Smooth muscle cell (in vitro differentiated cells): ENCODE measurements around the gene UNK. TPM values are rescaled to one million over a fixed set of nuclear protein-coding genes. Genes with fewer than 3 reads are reported as not detected.
"Not testable (repeated sequence)": the region's sequence is repeated elsewhere in the genome, so short reads cannot be mapped to it uniquely, and the experiment has no call there.

Source experiments
- DNase-seq: peaks from one replicate; lab custom pipeline; 2025; ENCODE audit not compliant: unreplicated experiment; lab: John Stamatoyannopoulos, UW
- H2AFZ ChIP-seq: fragments of 200-600 bp; sonication (generic); 2 replicates; pipeline ENCODE4 v1.6.0; 2016; ENCODE audit warnings: antibody characterized with exemption, low read depth, mild to moderate bottlenecking
- H3F3A ChIP-seq: fragments of 200-600 bp; sonication (generic); 2 replicates; pipeline ENCODE4 v1.6.0; 2017; ENCODE audit warnings: antibody characterized with exemption, low read depth
- H3K27ac ChIP-seq: fragments of 200-600 bp; sonication (generic); 2 replicates; pipeline ENCODE4 v1.5.1; 2016; ENCODE audit warnings: low read depth, mild to moderate bottlenecking
- H3K27me3 ChIP-seq: fragments of 200-600 bp; sonication (generic); 2 replicates; pipeline ENCODE4 v1.6.1; 2016; ENCODE audit warnings: low read depth, mild to moderate bottlenecking
- H3K36me3 ChIP-seq: fragments of 200-600 bp; sonication (generic); 2 replicates; pipeline ENCODE4 v1.5.1; 2016; ENCODE audit warnings: low read depth
- H3K4me1 ChIP-seq: fragments of 200-600 bp; sonication (generic); 2 replicates; pipeline ENCODE4 v1.5.1; 2016; ENCODE audit warnings: low read depth
- H3K4me2 ChIP-seq: fragments of 200-600 bp; sonication (generic); 2 replicates; pipeline ENCODE4 v1.6.0; 2016; ENCODE audit warnings: mild to moderate bottlenecking
- H3K4me3 ChIP-seq: fragments of 200-600 bp; sonication (generic); 2 replicates; pipeline ENCODE4 v1.5.1; 2016; ENCODE audit warnings: mild to moderate bottlenecking
- H3K79me2 ChIP-seq: fragments of 200-600 bp; sonication (generic); 2 replicates; pipeline ENCODE4 v1.6.0; 2016; ENCODE audit warnings: low read depth, mild to moderate bottlenecking
- H3K9ac ChIP-seq: fragments of 200-600 bp; sonication (generic); 2 replicates; pipeline ENCODE4 v1.6.0; 2016; ENCODE audit warnings: low read depth
- H3K9me3 ChIP-seq: fragments of 200-600 bp; sonication (generic); replicated peaks from 2 replicates; pipeline ENCODE4 v1.5.1; 2016; ENCODE audit warnings: low read depth
- H4K20me1 ChIP-seq: fragments of 200-600 bp; sonication (generic); 2 replicates; pipeline ENCODE4 v1.6.0; 2016; ENCODE audit warnings: low read depth
- WGBS: methylation state at CpG from one replicate; pipeline ENCODE4 v1.1.7; 2016; ENCODE audit warnings: low lambda C conversion rate; 5-methylcytosine and 5-hydroxymethylcytosine counted together
- polyA plus RNA-seq: library from polyadenylated mRNA; unstranded; fragments of >200 nt; fragmentation: Nextera tagmentation; extraction: Ambion mirVana; gene quantifications from 2 replicates; pipeline ENCODE4 v1.2.1, GENCODE V29; 2016
- total RNA-seq: library from RNA; depleted of rRNA; stranded (reverse); fragments of >200 nt; gene quantifications from 2 replicates; pipeline ENCODE4 v1.2.3, GENCODE V29; 2014
- TF ChIP-seq, protein P1 (sequence below): fragments of 200-600 bp; sonication (generic); IDR thresholded peaks from 2 replicates; pipeline ENCODE4 v1.5.1; 2017; ENCODE audit warnings: borderline replicate concordance, mild to moderate bottlenecking, antibody characterized with exemption; ENCODE audit not compliant: insufficient read depth, poor library complexity, severe bottlenecking

Gene UNK
- total and polyA plus RNA-seq, 2 experiments from 2014 or later = 26.8 to 39.5 TPM

DNA sequence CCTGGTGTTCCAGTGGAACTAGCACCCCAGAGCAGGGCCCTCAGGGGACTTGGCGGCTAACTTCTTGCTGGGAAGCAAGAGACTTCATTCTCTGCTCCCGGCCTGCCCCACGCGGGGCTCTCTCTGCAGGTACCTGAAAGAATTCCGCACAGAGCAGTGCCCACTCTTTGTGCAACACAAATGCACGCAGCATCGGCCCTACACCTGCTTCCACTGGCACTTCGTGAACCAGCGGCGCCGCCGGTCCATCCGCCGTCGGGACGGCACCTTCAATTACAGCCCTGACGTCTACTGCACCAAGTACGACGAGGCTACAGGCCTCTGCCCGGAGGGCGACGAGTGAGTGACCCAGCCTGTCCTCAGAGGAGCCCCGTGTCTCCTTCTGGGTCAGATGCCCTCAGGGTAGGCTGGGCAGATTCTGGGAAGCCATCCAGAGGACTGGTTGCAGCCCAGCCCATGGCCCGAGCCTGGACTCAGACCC, 25.1 kb downstream of the UNK start:
- H3K9ac ChIP-seq = peak overlapping the region; percentile 60
- H3K27ac ChIP-seq = peak overlapping the region; percentile 93
- DNase-seq = no peak
- no peak overlapping the region for H2AFZ ChIP-seq
- H3F3A ChIP-seq = no peaks in the 10 kb centered on the region
- no peaks in the 10 kb centered on the region for H3K27me3 ChIP-seq
- H3K4me2 ChIP-seq = peak overlapping the region; percentile 36
- H3K36me3 ChIP-seq = no peaks in the 10 kb centered on the region
- TF ChIP-seq, protein P1, sequence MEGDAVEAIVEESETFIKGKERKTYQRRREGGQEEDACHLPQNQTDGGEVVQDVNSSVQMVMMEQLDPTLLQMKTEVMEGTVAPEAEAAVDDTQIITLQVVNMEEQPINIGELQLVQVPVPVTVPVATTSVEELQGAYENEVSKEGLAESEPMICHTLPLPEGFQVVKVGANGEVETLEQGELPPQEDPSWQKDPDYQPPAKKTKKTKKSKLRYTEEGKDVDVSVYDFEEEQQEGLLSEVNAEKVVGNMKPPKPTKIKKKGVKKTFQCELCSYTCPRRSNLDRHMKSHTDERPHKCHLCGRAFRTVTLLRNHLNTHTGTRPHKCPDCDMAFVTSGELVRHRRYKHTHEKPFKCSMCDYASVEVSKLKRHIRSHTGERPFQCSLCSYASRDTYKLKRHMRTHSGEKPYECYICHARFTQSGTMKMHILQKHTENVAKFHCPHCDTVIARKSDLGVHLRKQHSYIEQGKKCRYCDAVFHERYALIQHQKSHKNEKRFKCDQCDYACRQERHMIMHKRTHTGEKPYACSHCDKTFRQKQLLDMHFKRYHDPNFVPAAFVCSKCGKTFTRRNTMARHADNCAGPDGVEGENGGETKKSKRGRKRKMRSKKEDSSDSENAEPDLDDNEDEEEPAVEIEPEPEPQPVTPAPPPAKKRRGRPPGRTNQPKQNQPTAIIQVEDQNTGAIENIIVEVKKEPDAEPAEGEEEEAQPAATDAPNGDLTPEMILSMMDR = no peak
- no peaks in the 10 kb centered on the region for H3K9me3 ChIP-seq
- H3K4me1 ChIP-seq = no peaks in the 10 kb centered on the region
- H3K4me3 ChIP-seq = no peak overlapping the region
- peaks cover 52% of the 10 kb centered on the region for H4K20me1 ChIP-seq
- 84% methylated on average over 24 of the region's 24 CpGs for WGBS
- H3K79me2 ChIP-seq = peaks cover 26% of the 10 kb centered on the region

DNA sequence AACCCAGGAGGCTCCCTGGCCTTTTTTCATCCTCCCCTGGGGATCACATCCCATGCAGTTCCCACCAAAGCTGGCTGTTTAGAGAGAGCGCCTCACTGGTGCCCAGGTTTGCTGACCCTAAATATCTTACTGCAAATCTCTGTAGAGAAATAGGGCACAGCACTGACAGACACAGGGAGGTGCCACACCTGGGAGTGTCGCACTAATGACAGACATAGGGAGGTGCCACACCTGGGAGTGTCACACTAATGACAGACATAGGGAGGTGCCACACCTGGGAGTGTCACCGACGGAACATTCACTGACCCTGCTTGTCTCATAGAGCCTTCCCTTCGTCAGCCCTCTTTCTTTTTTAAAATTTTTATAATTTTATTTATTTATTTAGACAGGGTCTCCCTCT, 25.6 kb downstream of the UNK start:
- no peak overlapping the region for H3K4me2 ChIP-seq
- no peaks in the 10 kb centered on the region for H3K27me3 ChIP-seq
- H4K20me1 ChIP-seq = peaks cover 50% of the 10 kb centered on the region
- H3K9me3 ChIP-seq = no peaks in the 10 kb centered on the region
- H2AFZ ChIP-seq = no peak overlapping the region
- H3K4me1 ChIP-seq = no peaks in the 10 kb centered on the region
- no peak overlapping the region for H3K4me3 ChIP-seq
- no peaks in the 10 kb centered on the region for H3F3A ChIP-seq
- WGBS = 92% methylated on average over 5 of the region's 5 CpGs
- no peak overlapping the region for H3K9ac ChIP-seq
- H3K36me3 ChIP-seq = no peaks in the 10 kb centered on the region
- H3K79me2 ChIP-seq = peaks cover 21% of the 10 kb centered on the region
- peak overlapping the region; percentile 93 for H3K27ac ChIP-seq
- DNase-seq = no peak
- TF ChIP-seq, protein P1 = no peak

DNA sequence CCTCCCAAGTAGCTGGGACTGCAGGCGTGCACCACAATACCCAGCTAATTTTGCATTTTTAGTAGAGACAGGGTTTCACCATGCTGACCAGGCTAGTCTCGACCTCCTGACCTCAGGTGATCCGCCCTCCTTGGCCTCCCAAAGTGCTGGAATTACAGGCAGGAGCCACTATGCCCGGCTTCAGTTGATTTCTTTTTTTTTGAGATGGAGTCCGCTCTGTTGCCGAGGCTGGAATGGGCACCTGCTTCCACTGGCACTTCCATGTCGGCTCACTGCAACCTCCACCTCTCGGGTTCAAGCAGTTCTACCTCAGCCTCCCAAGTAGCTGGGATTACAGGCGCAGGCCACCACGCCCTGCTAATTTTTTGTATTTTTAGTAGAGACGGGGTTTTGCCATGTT, 26.1 kb downstream of the UNK start:
- not testable (repeated sequence) for H3F3A ChIP-seq, H2AFZ ChIP-seq, H3K9ac ChIP-seq, H3K36me3 ChIP-seq, H3K27ac ChIP-seq, H3K4me2 ChIP-seq, H3K4me1 ChIP-seq, DNase-seq, H3K4me3 ChIP-seq, H3K27me3 ChIP-seq, H3K9me3 ChIP-seq
- WGBS = 98% methylated on average over 11 of the region's 11 CpGs
- Histone ChIP-seq H4K20me1 (peaks cover 45% of the 10 kb centered on the region), H3K79me2 (peaks cover 17% of the 10 kb centered on the region)

DNA sequence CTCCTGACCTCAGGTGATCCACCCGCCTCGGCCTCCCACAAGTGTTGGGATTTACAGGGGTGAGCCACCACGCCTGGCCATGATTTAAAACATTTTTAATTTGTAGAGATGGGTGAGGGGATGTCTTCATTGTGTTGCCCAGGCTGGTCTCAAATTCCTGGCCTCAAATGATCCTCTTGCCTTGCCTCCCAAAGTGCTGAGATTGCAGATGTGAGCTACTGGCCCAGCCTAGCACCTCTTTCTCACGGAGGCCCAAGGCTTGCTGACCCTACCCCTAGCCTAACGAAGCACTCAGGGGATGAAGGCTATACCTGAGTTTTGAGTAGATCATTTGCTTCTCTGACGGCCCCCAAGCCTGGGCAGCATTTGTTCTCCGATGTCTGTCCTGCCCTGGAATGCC, 26.6 kb downstream of the UNK start:
- TF ChIP-seq, protein P1 = no peak
- Histone ChIP-seq H3K27me3 (no peaks in the 10 kb centered on the region), H4K20me1 (peaks cover 41% of the 10 kb centered on the region), H3K9me3 (no peaks in the 10 kb centered on the region), H3K27ac (no peak overlapping the region), H3K4me2 (no peak overlapping the region), H3F3A (no peaks in the 10 kb centered on the region), H3K9ac (no peak overlapping the region), H3K36me3 (no peaks in the 10 kb centered on the region), H3K4me3 (no peak overlapping the region), H3K4me1 (no peaks in the 10 kb centered on the region), H2AFZ (no peak overlapping the region), H3K79me2 (peaks cover 13% of the 10 kb centered on the region)
- 96% methylated on average over 7 of the region's 7 CpGs for whole genome bisulfite sequencing
- no peak for DNase-seq
